ENCODE results near the gene TRIM2. TPM values are rescaled to one million over a fixed set of nuclear protein-coding genes. Genes with fewer than 3 reads are reported as not detected.

Gene TRIM2
- total RNA-seq, 1 donor from 2014 or later = 13.9 TPM

DNA sequence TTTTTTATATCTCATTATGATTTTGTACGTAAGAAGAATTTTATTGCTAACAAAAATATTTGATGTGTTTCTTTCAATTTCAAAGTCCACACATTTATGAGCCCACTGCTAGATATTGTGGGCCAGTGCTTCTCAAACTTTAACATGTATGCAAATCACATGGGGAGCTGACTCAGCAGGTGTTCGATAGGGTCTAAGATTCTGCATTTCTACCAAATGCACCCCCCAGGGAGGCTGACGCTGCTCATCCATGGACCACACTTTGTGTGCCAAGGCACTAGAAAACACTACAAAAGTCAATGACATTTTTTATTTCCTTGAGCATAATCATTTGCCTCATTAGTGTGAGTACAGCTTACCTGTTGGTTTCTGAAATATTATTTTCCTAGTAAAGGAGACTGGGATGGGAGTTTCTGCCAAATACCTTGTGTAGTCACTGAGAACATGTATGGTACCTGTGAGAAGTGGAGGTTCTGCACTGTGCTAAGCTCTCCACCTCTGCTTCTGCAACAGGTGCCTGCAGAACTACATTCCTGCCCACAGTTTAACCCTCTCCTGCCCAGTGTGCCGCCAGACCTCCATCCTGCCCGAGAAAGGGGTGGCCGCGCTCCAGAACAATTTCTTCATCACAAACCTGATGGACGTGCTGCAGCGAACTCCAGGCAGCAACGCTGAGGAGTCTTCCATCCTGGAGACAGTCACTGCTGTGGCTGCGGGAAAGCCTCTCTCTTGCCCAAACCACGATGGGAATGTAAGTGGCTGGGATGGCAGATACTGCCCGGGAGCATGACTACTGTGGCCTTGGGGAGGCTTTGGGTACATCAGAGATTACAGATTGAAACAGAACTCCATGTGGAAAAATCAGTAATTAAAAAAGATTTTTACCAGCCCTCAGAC, 71.4 kb downstream of the TRIM2 start:
- no peak for DNase-seq (ENCODE audit: low read depth in 2 of 2)

DNA sequence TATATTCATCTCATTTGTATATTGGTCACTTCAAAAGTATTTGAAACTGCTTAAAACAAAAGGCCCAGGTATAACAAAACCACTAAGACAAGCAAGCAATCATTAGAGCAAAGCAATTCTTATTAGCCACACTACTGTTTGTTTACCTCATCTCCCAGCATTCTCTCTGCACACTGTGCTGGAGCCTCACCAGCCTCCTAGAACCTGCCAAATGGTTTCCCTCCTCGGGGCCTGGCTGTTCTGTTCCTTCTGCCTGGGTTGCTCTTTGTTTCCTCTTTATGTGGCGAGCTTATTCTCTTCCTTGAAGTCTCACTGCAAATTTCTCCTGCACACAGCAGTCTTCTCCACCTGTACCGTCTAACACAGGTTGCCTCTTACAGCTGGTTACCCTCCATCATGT, 72.7 kb downstream of the TRIM2 start:
- no peak for DNase-seq (ENCODE audit: low read depth in 2 of 2)

DNA sequence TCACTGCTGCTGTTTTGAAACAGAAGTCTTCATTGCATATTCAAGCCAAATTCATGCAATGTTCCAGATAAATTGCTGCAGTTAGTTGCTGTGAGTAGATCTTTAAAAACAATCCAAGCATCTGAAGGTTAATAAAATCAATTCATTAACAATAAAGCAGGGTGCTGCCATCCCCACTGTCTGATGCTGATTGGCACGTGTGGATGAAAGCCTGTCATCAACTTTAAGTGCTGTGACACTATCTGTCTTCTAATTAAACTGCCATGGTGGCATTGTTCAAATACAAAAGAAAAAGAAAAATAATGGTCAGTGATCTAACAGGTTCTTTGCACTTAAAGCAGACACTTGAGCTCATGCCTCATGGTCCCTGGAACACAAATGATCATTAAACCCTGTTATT, 77.2 kb downstream of the TRIM2 start:
- no peak for DNase-seq (ENCODE audit: low read depth in 2 of 2)

DNA sequence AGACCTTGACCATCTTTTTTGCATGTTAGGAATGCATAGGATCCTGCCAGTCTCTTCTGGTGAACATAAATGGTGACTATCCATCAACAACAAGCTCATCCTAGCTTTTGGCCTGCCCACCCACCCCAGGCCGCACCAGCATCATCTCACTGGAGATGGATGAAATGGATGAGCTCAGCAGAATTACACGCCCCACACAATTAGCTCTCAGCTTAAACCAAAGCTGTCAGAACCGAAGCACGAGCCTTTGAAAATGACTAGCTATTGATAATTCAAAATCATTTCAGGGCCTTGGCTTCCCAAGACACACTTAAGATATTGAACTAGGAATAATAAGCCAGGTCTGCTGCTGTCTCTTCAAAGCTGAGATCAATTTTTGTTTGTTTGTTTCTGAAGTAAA, 77.8 kb downstream of the TRIM2 start:
- no peak for DNase-seq (ENCODE audit: low read depth in 2 of 2)

DNA sequence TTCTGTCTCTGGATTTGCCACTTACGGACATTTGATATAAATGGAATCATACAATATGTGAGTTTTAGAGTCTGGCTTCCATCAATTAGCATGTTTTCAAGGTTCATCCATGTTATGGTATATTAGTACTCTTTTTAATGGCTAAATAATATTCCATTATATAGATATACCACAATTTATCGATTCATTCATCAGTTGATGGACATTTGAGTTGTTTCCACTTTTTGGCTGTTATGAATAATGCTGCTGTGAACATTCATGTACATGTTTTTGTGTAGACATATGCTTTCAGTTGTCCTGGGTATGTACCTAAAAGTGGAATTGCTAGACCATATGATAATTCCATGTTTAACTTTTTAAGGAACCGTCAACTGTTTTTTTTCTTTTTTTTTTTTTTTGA, 79.0 kb downstream of the TRIM2 start:
- no peak for DNase-seq (ENCODE audit: low read depth in 2 of 2)

GRCh38 chr4:153290134-153290533, 85.9 kb downstream of the TRIM2 start:
- DNase-seq (ENCODE audit: low read depth in 2 of 2) = peak in 1 of 2 donors; percentile 15

DNA sequence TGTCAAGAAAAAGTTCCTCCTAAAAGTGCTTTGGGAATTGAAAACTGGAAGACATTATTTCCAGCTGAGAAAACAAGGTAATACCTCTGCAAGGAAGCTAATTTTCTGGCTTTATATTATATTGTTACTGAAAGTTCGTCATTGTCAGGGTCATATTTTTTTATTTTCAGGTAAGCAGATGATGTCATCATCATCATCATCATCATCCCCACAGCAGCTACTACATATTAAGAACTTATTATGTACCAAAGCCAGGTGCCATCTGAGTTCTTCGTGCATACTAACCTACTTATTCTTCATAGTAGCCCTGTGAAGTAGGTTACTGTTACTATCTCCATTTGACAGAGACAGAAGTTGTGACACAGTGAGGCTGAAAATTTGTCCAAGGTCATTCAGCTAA, 87.3 kb downstream of the TRIM2 start:
- DNase-seq (ENCODE audit: low read depth in 2 of 2) = no peak

- no peak for DNase-seq (ENCODE audit: low read depth in 2 of 2)
Measured at GRCh38 chr4:153292897-153293741, 88.9 kb downstream of the TRIM2 start.

DNA sequence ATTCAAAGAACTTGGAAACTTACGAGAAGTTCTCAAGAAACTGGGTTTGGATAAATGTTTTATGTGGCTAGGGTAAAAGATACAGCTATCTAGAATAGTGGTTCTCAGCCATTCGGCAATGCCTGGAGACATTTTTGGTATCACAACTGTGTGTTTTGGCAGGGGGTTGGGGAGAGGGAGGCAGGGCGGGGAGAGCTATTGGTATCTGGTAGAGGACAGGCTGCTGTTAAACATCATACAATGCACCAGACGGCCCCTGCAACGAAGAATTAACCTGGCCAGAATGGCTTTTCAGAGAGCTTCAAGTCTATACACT, 89.5 kb downstream of the TRIM2 start:
- no peak for DNase-seq (ENCODE audit: low read depth in 2 of 2)

GRCh38 chr4:153294631-153295030, 90.4 kb downstream of the TRIM2 start:
- DNase-seq (ENCODE audit: low read depth in 2 of 2) = no peak

- no peak for DNase-seq (ENCODE audit: low read depth in 2 of 2)
Measured at GRCh38 chr4:153295131-153295755, 91.0 kb downstream of the TRIM2 start.

DNA sequence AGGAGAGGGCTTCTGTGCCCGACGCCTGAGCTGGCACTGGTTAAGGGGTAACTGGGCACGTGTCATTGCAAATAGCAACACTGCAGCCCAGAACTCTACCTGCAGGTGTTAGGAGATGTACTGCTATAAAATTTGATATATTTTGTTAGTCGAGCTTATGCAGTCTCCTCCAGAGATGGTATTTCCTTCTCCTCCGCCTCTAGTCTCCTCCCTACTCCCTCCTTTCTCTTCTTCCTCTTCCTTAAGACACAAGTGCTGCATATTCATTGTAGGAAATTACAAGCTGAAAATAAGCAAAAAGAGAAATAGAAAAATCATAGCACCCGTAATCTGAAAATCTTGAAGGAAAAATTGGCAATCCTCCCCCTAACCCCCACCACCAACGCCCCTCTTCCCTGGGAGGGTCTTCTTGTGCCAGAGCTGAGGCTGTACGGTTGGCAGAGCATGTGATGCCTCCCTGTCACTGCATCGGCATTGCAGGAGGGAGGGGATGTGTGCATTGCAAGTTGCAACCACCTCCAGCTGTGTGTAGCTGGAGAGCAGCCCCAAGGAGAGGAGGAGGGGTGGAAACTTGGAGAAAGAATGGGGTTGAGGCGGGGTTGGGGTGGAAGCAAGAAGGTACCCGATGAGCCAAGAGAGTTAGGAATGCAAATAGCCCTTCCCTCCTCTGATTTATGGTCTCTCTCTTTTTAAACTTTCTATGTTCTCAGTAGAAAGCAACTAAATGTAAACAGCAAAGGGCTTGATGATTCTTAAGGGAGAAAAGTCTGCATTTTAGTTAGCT, 92.0 kb downstream of the TRIM2 start:
- DNase-seq (ENCODE audit: low read depth in 2 of 2) = no peak

GRCh38 chr4:153297116-153297515, 92.9 kb downstream of the TRIM2 start:
- DNase-seq (ENCODE audit: low read depth in 2 of 2) = no peak

GRCh38 chr4:153310793-153311192, 106.5 kb downstream of the TRIM2 start:
- DNase-seq (ENCODE audit: low read depth in 2 of 2) = no peak

GRCh38 chr4:153314915-153315314, 110.7 kb downstream of the TRIM2 start:
- no peak for DNase-seq (ENCODE audit: low read depth in 2 of 2)

GRCh38 chr4:153318696-153319320, 114.6 kb downstream of the TRIM2 start:
- DNase-seq (ENCODE audit: low read depth in 2 of 2) = peak; percentile 31 to 63

DNA sequence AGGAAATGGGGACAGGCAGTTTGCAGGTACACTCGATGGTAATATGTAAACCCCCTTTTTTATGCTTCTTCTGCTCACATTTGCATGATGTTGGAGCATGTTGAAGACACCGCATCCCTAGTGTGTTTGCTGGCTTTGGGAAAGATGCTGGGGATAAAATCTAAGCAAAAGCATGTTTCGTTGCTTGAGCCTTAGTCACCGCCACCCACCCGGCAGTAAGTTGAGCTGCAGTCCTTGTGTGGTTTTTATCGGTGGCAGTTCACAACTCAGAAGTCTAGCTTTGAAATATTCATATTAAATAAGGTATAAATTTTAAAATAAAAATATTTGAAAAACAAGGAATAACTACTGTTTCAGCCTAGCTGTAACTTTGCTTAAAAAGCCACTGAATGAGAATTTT, 118.5 kb downstream of the TRIM2 start:
- no peak for DNase-seq (ENCODE audit: low read depth in 2 of 2)

- DNase-seq (ENCODE audit: low read depth in 2 of 2) = no peak
Measured at GRCh38 chr4:153324046-153324445, 119.8 kb downstream of the TRIM2 start.

DNA sequence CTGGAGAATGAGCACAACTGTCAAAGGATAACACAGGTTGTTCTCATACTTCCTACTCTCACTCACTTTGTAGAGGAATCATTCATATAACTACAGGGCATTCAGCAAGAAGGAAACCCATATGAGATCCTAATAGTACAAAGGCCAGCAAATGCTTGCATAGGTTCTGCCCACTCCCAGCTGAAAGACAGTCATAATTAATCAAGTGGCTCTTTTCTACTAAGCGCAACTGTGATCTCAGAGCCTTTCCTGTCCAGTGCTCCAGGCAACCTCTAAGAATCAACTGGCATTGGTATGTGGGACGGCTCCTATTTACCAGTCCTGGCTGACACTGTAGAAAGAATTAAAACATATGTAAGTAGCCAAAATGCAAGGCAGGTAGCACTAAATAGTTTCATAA, 121.3 kb downstream of the TRIM2 start:
- DNase-seq (ENCODE audit: low read depth in 2 of 2) = no peak

DNA sequence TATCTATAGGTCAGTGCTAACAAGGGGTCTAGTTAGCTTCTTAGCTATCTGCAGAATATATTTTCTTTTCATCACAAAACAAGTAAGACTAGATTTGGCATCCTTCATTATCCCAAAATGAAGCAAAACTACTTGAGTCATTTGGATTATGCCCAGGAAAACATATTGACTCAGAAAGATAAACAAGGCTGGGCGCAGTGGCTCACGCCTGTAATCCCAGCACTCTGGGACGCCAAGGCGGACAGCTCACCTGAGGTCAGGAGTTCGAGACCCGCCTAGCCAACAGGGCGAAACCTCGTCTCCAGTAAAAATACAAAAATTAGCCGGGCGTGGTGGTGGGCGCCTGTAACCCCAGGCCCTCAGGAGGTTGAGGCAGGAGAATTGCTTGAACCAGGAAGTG, 122.3 kb downstream of the TRIM2 start:
- DNase-seq (ENCODE audit: low read depth in 2 of 2) = peak in 1 of 2 donors; percentile 19

DNA sequence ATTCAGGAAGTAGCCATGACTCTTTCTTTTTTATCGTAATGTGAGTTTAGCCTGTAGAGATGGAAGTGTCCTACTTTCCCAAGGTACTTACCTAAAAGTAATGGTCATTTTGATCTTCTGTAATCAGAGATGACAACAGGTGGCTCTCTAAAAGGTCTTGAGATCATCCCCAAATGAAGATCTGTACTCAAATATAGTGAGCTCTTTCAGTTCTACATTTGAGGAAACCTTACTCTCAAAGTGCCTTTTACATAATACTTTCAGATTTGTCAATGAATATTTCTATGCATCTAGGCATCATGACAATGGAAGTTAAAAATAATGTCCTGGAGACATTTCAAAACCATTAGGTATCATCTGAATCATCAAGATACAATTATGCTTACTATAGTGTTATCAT, 123.0 kb downstream of the TRIM2 start:
- no peak for DNase-seq (ENCODE audit: low read depth in 2 of 2)

Data from dermis microvascular lymphatic vessel endothelial cell (primary cell).